PFSK-1 (cell line): ENCODE measurements around the gene CDC25A.

Experiments used
- FOXP2 ChIP-seq: optimal IDR thresholded peaks from 2 replicates; pipeline ENCODE3; 2011; ENCODE audit warnings: borderline replicate concordance, control low read depth, inconsistent platforms; ENCODE audit not compliant: insufficient read depth; ENCODE audit errors: extremely low read length, extremely low read depth
- POLR2AphosphoS5 ChIP-seq: IDR thresholded peaks from 2 replicates; pipeline ENCODE4 v1.6.1; 2012; ENCODE audit warnings: low read depth, mild to moderate bottlenecking, control low read depth, low read length, moderate library complexity
- SIN3A ChIP-seq: IDR thresholded peaks from 2 replicates; pipeline ENCODE4 v1.6.1; 2012; ENCODE audit warnings: mild to moderate bottlenecking, low read length, moderate library complexity, borderline replicate concordance; ENCODE audit not compliant: insufficient read depth
- TF ChIP-seq, protein P1 (sequence below), 2 experiments: IDR thresholded peaks; 2 replicates each; pipeline versions ENCODE4 v1.6.1 to v1.8.0; 2011 to 2012; ENCODE audit warnings: low read depth in 2 of 2, low read length in 2 of 2, control low read depth in 1 of 2, inconsistent platforms in 1 of 2, mild to moderate bottlenecking in 1 of 2, moderate library complexity in 1 of 2; ENCODE audit not compliant: insufficient read depth in 1 of 2

DNA sequence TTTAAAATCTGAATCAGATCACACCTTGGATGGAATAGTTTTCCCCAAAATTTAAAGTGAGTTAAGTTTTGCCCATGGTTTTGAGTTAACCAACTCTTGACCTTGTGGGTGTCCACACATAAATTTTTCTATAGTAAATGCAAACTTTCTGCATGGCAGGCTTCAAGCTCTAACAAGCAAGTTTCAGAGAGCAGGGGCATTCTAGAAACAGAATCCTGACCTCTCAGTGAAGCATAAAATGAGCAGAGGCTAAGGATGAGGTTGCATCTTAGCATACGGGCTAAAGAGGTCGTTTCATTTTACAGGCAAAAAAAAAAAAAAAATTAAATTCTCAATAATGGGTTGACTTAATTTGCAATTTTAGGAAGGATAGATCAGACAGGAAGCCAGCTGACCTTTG, 32.1 kb downstream of the CDC25A start:
- TF ChIP-seq SIN3A (no peak), POLR2AphosphoS5 (no peak), FOXP2 (no peak)
- TF ChIP-seq, protein P1, sequence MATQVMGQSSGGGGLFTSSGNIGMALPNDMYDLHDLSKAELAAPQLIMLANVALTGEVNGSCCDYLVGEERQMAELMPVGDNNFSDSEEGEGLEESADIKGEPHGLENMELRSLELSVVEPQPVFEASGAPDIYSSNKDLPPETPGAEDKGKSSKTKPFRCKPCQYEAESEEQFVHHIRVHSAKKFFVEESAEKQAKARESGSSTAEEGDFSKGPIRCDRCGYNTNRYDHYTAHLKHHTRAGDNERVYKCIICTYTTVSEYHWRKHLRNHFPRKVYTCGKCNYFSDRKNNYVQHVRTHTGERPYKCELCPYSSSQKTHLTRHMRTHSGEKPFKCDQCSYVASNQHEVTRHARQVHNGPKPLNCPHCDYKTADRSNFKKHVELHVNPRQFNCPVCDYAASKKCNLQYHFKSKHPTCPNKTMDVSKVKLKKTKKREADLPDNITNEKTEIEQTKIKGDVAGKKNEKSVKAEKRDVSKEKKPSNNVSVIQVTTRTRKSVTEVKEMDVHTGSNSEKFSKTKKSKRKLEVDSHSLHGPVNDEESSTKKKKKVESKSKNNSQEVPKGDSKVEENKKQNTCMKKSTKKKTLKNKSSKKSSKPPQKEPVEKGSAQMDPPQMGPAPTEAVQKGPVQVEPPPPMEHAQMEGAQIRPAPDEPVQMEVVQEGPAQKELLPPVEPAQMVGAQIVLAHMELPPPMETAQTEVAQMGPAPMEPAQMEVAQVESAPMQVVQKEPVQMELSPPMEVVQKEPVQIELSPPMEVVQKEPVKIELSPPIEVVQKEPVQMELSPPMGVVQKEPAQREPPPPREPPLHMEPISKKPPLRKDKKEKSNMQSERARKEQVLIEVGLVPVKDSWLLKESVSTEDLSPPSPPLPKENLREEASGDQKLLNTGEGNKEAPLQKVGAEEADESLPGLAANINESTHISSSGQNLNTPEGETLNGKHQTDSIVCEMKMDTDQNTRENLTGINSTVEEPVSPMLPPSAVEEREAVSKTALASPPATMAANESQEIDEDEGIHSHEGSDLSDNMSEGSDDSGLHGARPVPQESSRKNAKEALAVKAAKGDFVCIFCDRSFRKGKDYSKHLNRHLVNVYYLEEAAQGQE (IDR thresholded peaks at IDR 0.05; ENCODE audit: insufficient read depth in 1 of 2, low read depth in 2 of 2, low read length in 2 of 2) = no peak
